Mesothelial cell of epicardium (in vitro differentiated cells): Measurements from ENCODE around the gene C10orf71. TPM values are rescaled to one million over a fixed set of nuclear protein-coding genes. Genes with fewer than 3 reads are reported as not detected.

Experiments
- DNase-seq, 2 experiments: peaks; one replicate each; pipeline ENCODE4 v3.0.0; 2021; ENCODE audit warnings: low spot score in 2 of 2; ENCODE audit not compliant: unreplicated experiment in 2 of 2
- H3K27ac Mint-ChIP-seq: 2 replicates; pipeline ENCODE4 v1.8.0; 2021; ENCODE audit warnings: mixed read lengths
- H3K27me3 Mint-ChIP-seq: 2 replicates; pipeline ENCODE4 v1.8.0; 2021; ENCODE audit warnings: low read depth, mixed read lengths
- H3K36me3 Mint-ChIP-seq: 2 replicates; pipeline ENCODE4 v1.8.0; 2021; ENCODE audit warnings: mixed read lengths
- H3K4me1 Mint-ChIP-seq: 2 replicates; pipeline ENCODE4 v1.8.0; 2021; ENCODE audit warnings: mixed read lengths
- H3K4me3 Mint-ChIP-seq: 2 replicates; pipeline ENCODE4 v1.8.0; 2021; ENCODE audit warnings: mild to moderate bottlenecking, moderate library complexity, mixed read lengths
- H3K9me3 Mint-ChIP-seq: 2 replicates; pipeline ENCODE4 v1.8.0; 2021; ENCODE audit warnings: mixed read lengths
- CTCF ChIP-seq: fragments of 200-600 bp; sonication (generic); IDR thresholded peaks from one replicate; pipeline ENCODE4 v1.5.0; 2021; ENCODE audit warnings: antibody characterized with exemption; ENCODE audit not compliant: unreplicated experiment
- total RNA-seq: library from RNA; stranded (reverse); gene quantifications from 3 replicates; pipeline ENCODE4 v1.2.1, GENCODE V29; 2021

Gene C10orf71
- total RNA-seq, 1 donor from 2014 or later = not detected

GRCh38 chr10:49323171-49323895, 24.4 kb downstream of the C10orf71 start:
- TF ChIP-seq CTCF = no peak
- no peaks in the 10 kb centered on the region for H3K9me3 Mint-ChIP-seq

GRCh38 chr10:49323896-49324270, 24.9 kb downstream of the C10orf71 start:
- Mint-ChIP-seq H3K4me3 (no peak overlapping the region), H3K27ac (no peak overlapping the region), H3K36me3 (no peaks in the 10 kb centered on the region), H3K9me3 (no peaks in the 10 kb centered on the region), H3K4me1 (no peaks in the 10 kb centered on the region), H3K27me3 (peaks cover 55% of the 10 kb centered on the region)
- no peak for DNase-seq
- no peak for TF ChIP-seq CTCF

More at GRCh38 chr10:49323171-49323895, 24.4 kb downstream of the C10orf71 start:
- H3K36me3 Mint-ChIP-seq = no peaks in the 10 kb centered on the region
- H3K4me3 Mint-ChIP-seq = no peak overlapping the region
- no peaks in the 10 kb centered on the region for H3K4me1 Mint-ChIP-seq
- no peak for DNase-seq
- peaks cover 53% of the 10 kb centered on the region for H3K27me3 Mint-ChIP-seq
- no peak overlapping the region for H3K27ac Mint-ChIP-seq

GRCh38 chr10:49324711-49325110, 25.7 kb downstream of the C10orf71 start:
- Mint-ChIP-seq H3K27me3 (peaks cover 62% of the 10 kb centered on the region), H3K36me3 (no peaks in the 10 kb centered on the region), H3K27ac (no peak overlapping the region), H3K4me1 (no peaks in the 10 kb centered on the region), H3K4me3 (no peak overlapping the region), H3K9me3 (no peaks in the 10 kb centered on the region)
- no peak for TF ChIP-seq CTCF
- no peak for DNase-seq

GRCh38 chr10:49325131-49325915, 26.4 kb downstream of the C10orf71 start:
- Mint-ChIP-seq H3K27ac (no peak overlapping the region), H3K4me3 (no peak overlapping the region), H3K27me3 (peaks cover 63% of the 10 kb centered on the region)

More at GRCh38 chr10:49325131-49325915, 26.4 kb downstream of the C10orf71 start:
- DNase-seq = no peak
- no peak for TF ChIP-seq CTCF
- no peaks in the 10 kb centered on the region for H3K4me1 Mint-ChIP-seq
- no peaks in the 10 kb centered on the region for H3K9me3 Mint-ChIP-seq
- H3K36me3 Mint-ChIP-seq = no peaks in the 10 kb centered on the region
